ENCODE results near the gene OR2B6. TPM values are rescaled to one million over a fixed set of nuclear protein-coding genes. Genes with fewer than 3 reads are reported as not detected.

Gene OR2B6
- total and polyA plus RNA-seq, 2 of the 8 experiments (the other 6 are each of a cell fraction or from before 2014, with no cell fraction given): 0.26 TPM; not detected in 1

DNA sequence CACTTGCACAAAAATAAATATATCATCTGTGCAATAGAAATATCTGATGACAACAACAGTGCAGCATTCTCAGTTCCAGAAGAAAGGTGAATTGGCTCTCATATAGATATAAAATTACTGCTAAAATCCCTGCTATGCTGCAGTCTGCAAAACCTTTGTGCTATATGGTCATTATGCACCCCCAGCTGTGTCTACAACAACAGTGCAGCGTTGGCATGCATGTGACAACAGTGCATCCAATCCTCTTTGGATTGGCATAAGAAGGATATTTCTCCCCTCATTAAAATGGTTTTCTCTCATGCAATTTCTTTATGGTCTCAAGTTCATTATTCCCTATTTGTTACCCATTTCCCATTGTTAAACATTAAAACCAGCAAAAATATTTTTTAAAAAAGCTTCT, 23.1 kb downstream of the OR2B6 start (continued):
- TF ChIP-seq, protein P1, sequence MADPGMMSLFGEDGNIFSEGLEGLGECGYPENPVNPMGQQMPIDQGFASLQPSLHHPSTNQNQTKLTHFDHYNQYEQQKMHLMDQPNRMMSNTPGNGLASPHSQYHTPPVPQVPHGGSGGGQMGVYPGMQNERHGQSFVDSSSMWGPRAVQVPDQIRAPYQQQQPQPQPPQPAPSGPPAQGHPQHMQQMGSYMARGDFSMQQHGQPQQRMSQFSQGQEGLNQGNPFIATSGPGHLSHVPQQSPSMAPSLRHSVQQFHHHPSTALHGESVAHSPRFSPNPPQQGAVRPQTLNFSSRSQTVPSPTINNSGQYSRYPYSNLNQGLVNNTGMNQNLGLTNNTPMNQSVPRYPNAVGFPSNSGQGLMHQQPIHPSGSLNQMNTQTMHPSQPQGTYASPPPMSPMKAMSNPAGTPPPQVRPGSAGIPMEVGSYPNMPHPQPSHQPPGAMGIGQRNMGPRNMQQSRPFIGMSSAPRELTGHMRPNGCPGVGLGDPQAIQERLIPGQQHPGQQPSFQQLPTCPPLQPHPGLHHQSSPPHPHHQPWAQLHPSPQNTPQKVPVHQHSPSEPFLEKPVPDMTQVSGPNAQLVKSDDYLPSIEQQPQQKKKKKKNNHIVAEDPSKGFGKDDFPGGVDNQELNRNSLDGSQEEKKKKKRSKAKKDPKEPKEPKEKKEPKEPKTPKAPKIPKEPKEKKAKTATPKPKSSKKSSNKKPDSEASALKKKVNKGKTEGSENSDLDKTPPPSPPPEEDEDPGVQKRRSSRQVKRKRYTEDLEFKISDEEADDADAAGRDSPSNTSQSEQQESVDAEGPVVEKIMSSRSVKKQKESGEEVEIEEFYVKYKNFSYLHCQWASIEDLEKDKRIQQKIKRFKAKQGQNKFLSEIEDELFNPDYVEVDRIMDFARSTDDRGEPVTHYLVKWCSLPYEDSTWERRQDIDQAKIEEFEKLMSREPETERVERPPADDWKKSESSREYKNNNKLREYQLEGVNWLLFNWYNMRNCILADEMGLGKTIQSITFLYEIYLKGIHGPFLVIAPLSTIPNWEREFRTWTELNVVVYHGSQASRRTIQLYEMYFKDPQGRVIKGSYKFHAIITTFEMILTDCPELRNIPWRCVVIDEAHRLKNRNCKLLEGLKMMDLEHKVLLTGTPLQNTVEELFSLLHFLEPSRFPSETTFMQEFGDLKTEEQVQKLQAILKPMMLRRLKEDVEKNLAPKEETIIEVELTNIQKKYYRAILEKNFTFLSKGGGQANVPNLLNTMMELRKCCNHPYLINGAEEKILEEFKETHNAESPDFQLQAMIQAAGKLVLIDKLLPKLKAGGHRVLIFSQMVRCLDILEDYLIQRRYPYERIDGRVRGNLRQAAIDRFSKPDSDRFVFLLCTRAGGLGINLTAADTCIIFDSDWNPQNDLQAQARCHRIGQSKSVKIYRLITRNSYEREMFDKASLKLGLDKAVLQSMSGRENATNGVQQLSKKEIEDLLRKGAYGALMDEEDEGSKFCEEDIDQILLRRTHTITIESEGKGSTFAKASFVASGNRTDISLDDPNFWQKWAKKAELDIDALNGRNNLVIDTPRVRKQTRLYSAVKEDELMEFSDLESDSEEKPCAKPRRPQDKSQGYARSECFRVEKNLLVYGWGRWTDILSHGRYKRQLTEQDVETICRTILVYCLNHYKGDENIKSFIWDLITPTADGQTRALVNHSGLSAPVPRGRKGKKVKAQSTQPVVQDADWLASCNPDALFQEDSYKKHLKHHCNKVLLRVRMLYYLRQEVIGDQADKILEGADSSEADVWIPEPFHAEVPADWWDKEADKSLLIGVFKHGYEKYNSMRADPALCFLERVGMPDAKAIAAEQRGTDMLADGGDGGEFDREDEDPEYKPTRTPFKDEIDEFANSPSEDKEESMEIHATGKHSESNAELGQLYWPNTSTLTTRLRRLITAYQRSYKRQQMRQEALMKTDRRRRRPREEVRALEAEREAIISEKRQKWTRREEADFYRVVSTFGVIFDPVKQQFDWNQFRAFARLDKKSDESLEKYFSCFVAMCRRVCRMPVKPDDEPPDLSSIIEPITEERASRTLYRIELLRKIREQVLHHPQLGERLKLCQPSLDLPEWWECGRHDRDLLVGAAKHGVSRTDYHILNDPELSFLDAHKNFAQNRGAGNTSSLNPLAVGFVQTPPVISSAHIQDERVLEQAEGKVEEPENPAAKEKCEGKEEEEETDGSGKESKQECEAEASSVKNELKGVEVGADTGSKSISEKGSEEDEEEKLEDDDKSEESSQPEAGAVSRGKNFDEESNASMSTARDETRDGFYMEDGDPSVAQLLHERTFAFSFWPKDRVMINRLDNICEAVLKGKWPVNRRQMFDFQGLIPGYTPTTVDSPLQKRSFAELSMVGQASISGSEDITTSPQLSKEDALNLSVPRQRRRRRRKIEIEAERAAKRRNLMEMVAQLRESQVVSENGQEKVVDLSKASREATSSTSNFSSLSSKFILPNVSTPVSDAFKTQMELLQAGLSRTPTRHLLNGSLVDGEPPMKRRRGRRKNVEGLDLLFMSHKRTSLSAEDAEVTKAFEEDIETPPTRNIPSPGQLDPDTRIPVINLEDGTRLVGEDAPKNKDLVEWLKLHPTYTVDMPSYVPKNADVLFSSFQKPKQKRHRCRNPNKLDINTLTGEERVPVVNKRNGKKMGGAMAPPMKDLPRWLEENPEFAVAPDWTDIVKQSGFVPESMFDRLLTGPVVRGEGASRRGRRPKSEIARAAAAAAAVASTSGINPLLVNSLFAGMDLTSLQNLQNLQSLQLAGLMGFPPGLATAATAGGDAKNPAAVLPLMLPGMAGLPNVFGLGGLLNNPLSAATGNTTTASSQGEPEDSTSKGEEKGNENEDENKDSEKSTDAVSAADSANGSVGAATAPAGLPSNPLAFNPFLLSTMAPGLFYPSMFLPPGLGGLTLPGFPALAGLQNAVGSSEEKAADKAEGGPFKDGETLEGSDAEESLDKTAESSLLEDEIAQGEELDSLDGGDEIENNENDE (IDR thresholded peaks at IDR 0.05; ENCODE audit: insufficient replicate concordance, low read length): no peak
